GM23338 (cell line): ENCODE data around the gene ST3GAL2. TPM values are rescaled to one million over a fixed set of nuclear protein-coding genes. Genes with fewer than 3 reads are reported as not detected.

Experiments used
- ATAC-seq: fragments of 200-7000 bp; cut with Tn5 transposase; 3 replicates; pipeline ENCODE4 v1.9.1; 2020
- DNase-seq: peaks from one replicate; pipeline ENCODE4 v3.0.0-alpha.2; 2015; ENCODE audit warnings: low spot score
- H2AFZ ChIP-seq: fragments of 200-600 bp; sonication (generic); 2 replicates; pipeline ENCODE4 v1.8.0; 2016; ENCODE audit warnings: antibody characterized with exemption, mild to moderate bottlenecking, moderate library complexity
- H3F3A ChIP-seq: fragments of 200-600 bp; sonication (generic); replicated peaks from 2 replicates; pipeline ENCODE4 v1.8.0; 2017; ENCODE audit warnings: antibody characterized with exemption, mixed run types, low read depth
- H3K27ac ChIP-seq: fragments of 200-600 bp; sonication (generic); 2 replicates; pipeline ENCODE4 v1.6.1; 2016; ENCODE audit warnings: low read depth
- H3K27me3 ChIP-seq: fragments of 200-600 bp; sonication (generic); 2 replicates; pipeline ENCODE4 v1.8.0; 2016; ENCODE audit warnings: mild to moderate bottlenecking, mixed run types, moderate library complexity; ENCODE audit not compliant: insufficient read depth
- H3K36me3 ChIP-seq: fragments of 200-600 bp; sonication (generic); 2 replicates; pipeline ENCODE4 v1.8.0; 2016; ENCODE audit warnings: mild to moderate bottlenecking; ENCODE audit not compliant: insufficient read depth
- H3K4me1 ChIP-seq: fragments of 200-600 bp; sonication (generic); 2 replicates; pipeline ENCODE4 v1.8.0; 2016; ENCODE audit warnings: mild to moderate bottlenecking, moderate library complexity; ENCODE audit not compliant: insufficient read depth
- H3K4me2 ChIP-seq: fragments of 200-600 bp; sonication (generic); 2 replicates; pipeline ENCODE4 v1.7.1; 2017; ENCODE audit warnings: mixed run types
- H3K4me3 ChIP-seq: fragments of 200-600 bp; sonication (generic); 2 replicates; pipeline ENCODE4 v1.6.1; 2016; ENCODE audit warnings: mixed run types
- H3K79me2 ChIP-seq: fragments of 200-600 bp; sonication (generic); replicated peaks from 2 replicates; pipeline ENCODE4 v1.8.0; 2017; ENCODE audit warnings: mild to moderate bottlenecking; ENCODE audit not compliant: insufficient read depth
- H3K9me2 ChIP-seq: fragments of 200-600 bp; sonication (generic); 2 replicates; pipeline ENCODE4 v1.8.0; 2017; ENCODE audit not compliant: insufficient read depth
- H4K20me1 ChIP-seq: fragments of 200-600 bp; sonication (generic); replicated peaks from 2 replicates; pipeline ENCODE4 v1.8.0; 2017; ENCODE audit warnings: mild to moderate bottlenecking; ENCODE audit not compliant: insufficient read depth
- H3K27ac Mint-ChIP-seq: 2 replicates; pipeline ENCODE4 v1.8.0; 2020; ENCODE audit warnings: inconsistent platforms, mild to moderate bottlenecking, moderate library complexity, mixed read lengths
- H3K27me3 Mint-ChIP-seq: 3 replicates; pipeline ENCODE4 v1.8.0; 2022; ENCODE audit warnings: low read depth, mild to moderate bottlenecking, moderate library complexity, mixed read lengths, inconsistent platforms; ENCODE audit not compliant: insufficient read depth, poor library complexity
- H3K36me3 Mint-ChIP-seq: 3 replicates; pipeline ENCODE4 v1.8.0; 2021; ENCODE audit warnings: low read depth, mild to moderate bottlenecking, inconsistent platforms, moderate library complexity, mixed read lengths
- H3K4me1 Mint-ChIP-seq: 3 replicates; pipeline ENCODE4 v1.8.0; 2020; ENCODE audit warnings: mild to moderate bottlenecking, inconsistent platforms, mixed read lengths
- H3K4me3 Mint-ChIP-seq: 3 replicates; pipeline ENCODE4 v1.8.0; 2021; ENCODE audit warnings: moderate library complexity, mild to moderate bottlenecking, inconsistent platforms, mixed read lengths
- H3K9me3 Mint-ChIP-seq: 3 replicates; pipeline ENCODE4 v1.8.0; 2020; ENCODE audit warnings: moderate library complexity, mild to moderate bottlenecking, inconsistent platforms, mixed read lengths
- CREB1 ChIP-seq: fragments of 250-450 bp; sonication (Bioruptor Pico); IDR thresholded peaks from 2 replicates; pipeline ENCODE4 v1.5.0; 2020; ENCODE audit warnings: low read depth, mild to moderate bottlenecking, moderate library complexity
- CTCF ChIP-seq, 2 experiments: fragments of 200-600 bp in 1 of 2; sonication (generic) in 1 of 2; conservative IDR thresholded peaks; 2 replicates each; pipeline versions ENCODE4 v1.5.1 to v1.6.1; 2016 to 2017; ENCODE audit warnings: antibody characterized with exemption in 2 of 2, low read depth in 2 of 2, mild to moderate bottlenecking in 2 of 2, moderate library complexity in 1 of 2
- ETS1 ChIP-seq: IDR thresholded peaks from 2 replicates; pipeline ENCODE4 v1.6.1; 2016; ENCODE audit warnings: antibody characterized with exemption
- EZH2 ChIP-seq: fragments of 200-600 bp; sonication (generic); IDR thresholded peaks from one replicate; pipeline ENCODE4 v1.8.0; 2017; ENCODE audit warnings: antibody characterized with exemption, mild to moderate bottlenecking, low read depth; ENCODE audit not compliant: unreplicated experiment
- EZH2phosphoT487 ChIP-seq: fragments of 200-600 bp; sonication (generic); IDR thresholded peaks from one replicate; pipeline ENCODE4 v1.8.1; 2018; ENCODE audit warnings: antibody characterized with exemption; ENCODE audit not compliant: unreplicated experiment
- JUNB ChIP-seq: IDR thresholded peaks from one replicate; pipeline ENCODE4 v1.6.1; 2016; ENCODE audit warnings: antibody characterized with exemption; ENCODE audit not compliant: unreplicated experiment
- NANOG ChIP-seq: IDR thresholded peaks from 2 replicates; pipeline ENCODE4 v1.6.1; 2016; ENCODE audit warnings: antibody characterized with exemption, borderline replicate concordance
- POLR2AphosphoS5 ChIP-seq: IDR thresholded peaks from 2 replicates; pipeline ENCODE4 v1.6.1; 2016; ENCODE audit warnings: antibody characterized with exemption, low read depth
- REST ChIP-seq: IDR thresholded peaks from one replicate; pipeline ENCODE4 v1.6.1; 2018; ENCODE audit warnings: antibody characterized with exemption; ENCODE audit not compliant: unreplicated experiment
- STAT1 ChIP-seq: IDR thresholded peaks from one replicate; pipeline ENCODE4 v1.6.1; 2016; ENCODE audit warnings: antibody characterized with exemption; ENCODE audit not compliant: unreplicated experiment
- ZNF114 ChIP-seq: fragments of 250-450 bp; sonication (Bioruptor Pico); IDR thresholded peaks from 2 replicates; pipeline ENCODE4 v1.5.0; 2020; ENCODE audit warnings: mild to moderate bottlenecking, moderate library complexity
- ZNF331 ChIP-seq: fragments of 250-450 bp; sonication (Bioruptor Pico); IDR thresholded peaks from 2 replicates; pipeline ENCODE4 v1.5.0; 2020; ENCODE audit warnings: low read depth, mild to moderate bottlenecking, moderate library complexity
- ZNF462 ChIP-seq: fragments of 250-450 bp; sonication (Bioruptor Pico); IDR thresholded peaks from 2 replicates; pipeline ENCODE4 v1.5.0; 2020; ENCODE audit warnings: mild to moderate bottlenecking, moderate library complexity
- polyA plus RNA-seq: library from polyadenylated mRNA; unstranded; fragments of >200 nt; fragmentation: Nextera tagmentation; extraction: Ambion mirVana; gene quantifications from 2 replicates; pipeline ENCODE4 v1.2.1, GENCODE V29; 2016
- total RNA-seq: library from RNA; depleted of rRNA; stranded (reverse); fragments of >200 nt; shearing (Covaris generic); gene quantifications from 2 replicates; pipeline ENCODE4 v1.2.3, GENCODE V29; 2014

The ST3GAL2 gene
- total and polyA plus RNA-seq, 2 experiments from 2014 or later = 12.3 to 39.8 TPM

GRCh38 chr16:70375636-70376611 is 63.0 kb downstream of the ST3GAL2 start:
- H3K27me3 Mint-ChIP-seq = peaks cover 25% of the 10 kb centered on the region
- ATAC-seq (no peak), DNase-seq (no peak)
- Histone ChIP-seq H4K20me1 (peaks cover 4% of the 10 kb centered on the region), H3K27me3 (no peaks in the 10 kb centered on the region), H3F3A (peaks cover 38% of the 10 kb centered on the region), H3K27ac (peak overlapping the region; percentile 78), H3K79me2 (peaks cover 11% of the 10 kb centered on the region), H3K9me2 (no peaks in the 10 kb centered on the region), H3K36me3 (peaks cover 17% of the 10 kb centered on the region), H3K4me2 (no peak overlapping the region), H3K4me3 (no peak overlapping the region), H2AFZ (no peak overlapping the region), H3K4me1 (peaks cover 12% of the 10 kb centered on the region)
- peaks cover 10% of the 10 kb centered on the region; the same call in 2 of the 3 replicates for H3K4me1 Mint-ChIP-seq
- H3K9me3 Mint-ChIP-seq = no peaks in the 10 kb centered on the region
- no peak for TF ChIP-seq NANOG
- TF ChIP-seq ZNF462 (CRISPR knock-in tag) = no peak
- TF ChIP-seq EZH2phosphoT487 = no peak
- no peak for TF ChIP-seq ETS1
- no peak for TF ChIP-seq CTCF (conservative IDR thresholded peaks at IDR 0.05; ENCODE audit: low read depth in 2 of 2)
- no peak for TF ChIP-seq JUNB
- no peak for TF ChIP-seq POLR2AphosphoS5
- no peak for TF ChIP-seq ZNF114
- no peak for TF ChIP-seq EZH2
- TF ChIP-seq CREB1 (CRISPR knock-in tag) = no peak
- TF ChIP-seq STAT1 = no peak
- no peak for TF ChIP-seq REST
- no peak for TF ChIP-seq ZNF331 (CRISPR knock-in tag)
- no peak overlapping the region; the same call in 2 of the 3 replicates for H3K4me3 Mint-ChIP-seq
- H3K36me3 Mint-ChIP-seq = peaks cover 59% of the 10 kb centered on the region
- H3K27ac Mint-ChIP-seq = 0 out of 2 replicates have a peak overlapping the region, but pooled peaks have one; percentile 55
